HEK293 (cell line): ENCODE results near the gene IL24.

Experiments
- CTCF ChIA-PET: fragments of 350-600 bp; formaldehyde crosslinking; extraction: SDS; loops from one replicate; lab custom pipeline; 2021; ENCODE audit warnings: antibody characterized with exemption; lab: Yijun Ruan, JAX
- POLR2A ChIA-PET: fragments of 300-600 bp; formaldehyde crosslinking; extraction: SDS; loops from one replicate; lab custom pipeline; 2020; ENCODE audit warnings: antibody characterized with exemption, inconsistent platforms; lab: Yijun Ruan, JAX
- H3K27ac ChIP-seq: fragments of 200-500 bp; sonication (Bioruptor generic); 2 replicates; pipeline ENCODE4 v1.5.1; 2014; ENCODE audit warnings: low read depth, low read length, control low read depth, inconsistent platforms; ENCODE audit errors: extremely low read depth
- H3K36me3 ChIP-seq, 2 experiments: fragments of 200-500 bp in 1 of 2; sonication (Bioruptor generic) in 1 of 2; 1 replicate in 1 of 2; 2 replicates in 1 of 2; pipeline ENCODE4 v1.5.1; 2014 to 2017; ENCODE audit warnings: inconsistent platforms in 2 of 2, low read length in 2 of 2; ENCODE audit not compliant: control insufficient read depth in 2 of 2, insufficient read depth in 1 of 2
- H3K4me1 ChIP-seq: fragments of 200-500 bp; sonication (Bioruptor generic); 2 replicates; pipeline ENCODE4 v1.5.1; 2014; ENCODE audit warnings: mild to moderate bottlenecking, low read length, inconsistent platforms; ENCODE audit not compliant: control insufficient read depth, insufficient read depth
- H3K4me3 ChIP-seq: 2 replicates; pipeline ENCODE4 v1.5.1; 2011; ENCODE audit warnings: low read depth, mild to moderate bottlenecking, control low read depth, low read length, moderate library complexity
- H3K9me3 ChIP-seq: fragments of 200-500 bp; sonication (Bioruptor generic); 2 replicates; pipeline ENCODE4 v1.5.1; 2014; ENCODE audit warnings: low read depth, low read length, inconsistent platforms; ENCODE audit not compliant: control insufficient read depth, insufficient read depth
- EGR2 ChIP-seq: fragments of 450-650 bp; formaldehyde crosslinking; IDR thresholded peaks from 2 replicates; pipeline ENCODE4 v1.5.1; 2016; ENCODE audit warnings: low read depth, missing biosample characterization, missing genetic modification characterization
- OVOL3 ChIP-seq: fragments of 450-650 bp; formaldehyde crosslinking; IDR thresholded peaks from 2 replicates; pipeline ENCODE4 v1.5.1; 2016; ENCODE audit warnings: missing biosample characterization, missing genetic modification characterization
- RBAK ChIP-seq: fragments of 450-650 bp; formaldehyde crosslinking; IDR thresholded peaks from 2 replicates; pipeline ENCODE4 v1.5.1; 2016; ENCODE audit warnings: missing biosample characterization, missing genetic modification characterization
- ZNF169 ChIP-seq: fragments of 450-650 bp; formaldehyde crosslinking; IDR thresholded peaks from 2 replicates; pipeline ENCODE4 v1.5.1; 2016; ENCODE audit warnings: missing biosample characterization, missing genetic modification characterization
- ZNF214 ChIP-seq: fragments of 450-650 bp; formaldehyde crosslinking; IDR thresholded peaks from 2 replicates; pipeline ENCODE4 v1.5.1; 2017; ENCODE audit warnings: missing biosample characterization, mild to moderate bottlenecking, missing genetic modification characterization, borderline replicate concordance
- ZNF366 ChIP-seq: fragments of 450-650 bp; formaldehyde crosslinking; conservative IDR thresholded peaks from 2 replicates; pipeline ENCODE4 v1.5.1; 2016; ENCODE audit warnings: missing biosample characterization, missing genetic modification characterization
- ZNF48 ChIP-seq: fragments of 450-650 bp; formaldehyde crosslinking; IDR thresholded peaks from 2 replicates; pipeline ENCODE4 v1.5.1; 2016; ENCODE audit warnings: missing biosample characterization, missing genetic modification characterization
- ZNF558 ChIP-seq: fragments of 450-650 bp; formaldehyde crosslinking; IDR thresholded peaks from 2 replicates; pipeline ENCODE4 v1.5.1; 2016; ENCODE audit warnings: missing biosample characterization, missing genetic modification characterization
- ZNF561 ChIP-seq: fragments of 450-650 bp; IDR thresholded peaks from 2 replicates; pipeline ENCODE4 v1.5.1; 2018; ENCODE audit warnings: missing biosample characterization, missing genetic modification characterization, borderline replicate concordance
- ZNF571 ChIP-seq: fragments of 450-650 bp; formaldehyde crosslinking; IDR thresholded peaks from 2 replicates; pipeline ENCODE4 v1.5.0; 2017; ENCODE audit warnings: missing biosample characterization, missing genetic modification characterization
- ZNF621 ChIP-seq: fragments of 450-650 bp; formaldehyde crosslinking; IDR thresholded peaks from 2 replicates; pipeline ENCODE4 v1.5.1; 2017; ENCODE audit warnings: missing biosample characterization, missing genetic modification characterization
- TF ChIP-seq, protein P1 (sequence below): fragments of 450-650 bp; formaldehyde crosslinking; IDR thresholded peaks from 2 replicates; pipeline ENCODE4 v1.5.1; 2016; ENCODE audit warnings: missing biosample characterization, missing genetic modification characterization
- TF ChIP-seq, protein P2 (sequence below): sonication (generic); formaldehyde crosslinking; IDR thresholded peaks from 2 replicates; pipeline ENCODE4 v1.8.1; 2022; ENCODE audit warnings: mild to moderate bottlenecking, moderate library complexity, missing genetic modification reagents
- TF ChIP-seq, protein P3 (sequence below): fragments of 450-650 bp; formaldehyde crosslinking; IDR thresholded peaks from 2 replicates; pipeline ENCODE4 v1.5.1; 2016; ENCODE audit warnings: missing biosample characterization, missing genetic modification characterization
- TF ChIP-seq, protein P4 (sequence below): fragments of 450-650 bp; formaldehyde crosslinking; IDR thresholded peaks from 2 replicates; pipeline ENCODE4 v1.5.1; 2016; ENCODE audit warnings: missing biosample characterization, missing genetic modification characterization
- TF ChIP-seq, protein P5 (sequence below): fragments of 450-650 bp; formaldehyde crosslinking; IDR thresholded peaks from 2 replicates; pipeline ENCODE4 v1.5.1; 2017; ENCODE audit warnings: missing biosample characterization, missing genetic modification characterization
- TF ChIP-seq, protein P6 (sequence below): fragments of 450-650 bp; formaldehyde crosslinking; IDR thresholded peaks from 2 replicates; pipeline ENCODE4 v1.5.1; 2016; ENCODE audit warnings: missing biosample characterization, missing genetic modification characterization
- TF ChIP-seq, protein P7 (sequence below): fragments of 450-650 bp; formaldehyde crosslinking; conservative IDR thresholded peaks from 2 replicates; pipeline ENCODE4 v1.5.1; 2016; ENCODE audit warnings: low read depth, missing biosample characterization, missing genetic modification characterization

Gene IL24

DNA sequence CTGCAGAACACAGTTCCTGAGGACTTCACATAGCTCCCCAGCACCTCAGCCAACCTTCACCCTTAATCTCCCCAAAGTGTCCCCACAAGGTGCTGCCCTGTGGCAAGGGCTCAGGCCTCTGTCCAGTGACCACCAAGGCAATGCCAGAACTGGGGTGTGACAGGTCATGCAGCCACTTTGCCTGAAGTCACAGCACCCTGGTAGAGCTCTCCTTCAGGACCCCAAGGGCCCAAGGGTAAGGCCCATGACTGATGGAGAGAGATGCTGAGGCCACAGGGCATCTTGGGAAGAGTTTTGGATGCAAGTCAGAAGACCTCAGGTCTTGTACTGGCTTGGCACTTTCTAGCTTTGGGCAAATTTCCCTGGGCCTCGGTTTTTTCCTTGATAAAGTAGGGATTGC, 25.3 kb downstream of the IL24 start:
- Histone ChIP-seq H3K4me3 (no peak overlapping the region), H3K27ac (no peak overlapping the region), H3K9me3 (no peaks in the 10 kb centered on the region), H3K36me3 (no peaks in the 10 kb centered on the region), H3K4me1 (no peaks in the 10 kb centered on the region)
- CTCF ChIA-PET, result interaction anchor here (0.7 to 2.4 kb wide), 5 partner anchors 10 to 259 kb away, joined by 3 to 13 read pairs (median 4); no protein-coding TSS in a partner anchor
- TF ChIP-seq ZNF169 (no peak), ZNF621 (no peak)
- POLR2A ChIA-PET, result no interaction called here

DNA sequence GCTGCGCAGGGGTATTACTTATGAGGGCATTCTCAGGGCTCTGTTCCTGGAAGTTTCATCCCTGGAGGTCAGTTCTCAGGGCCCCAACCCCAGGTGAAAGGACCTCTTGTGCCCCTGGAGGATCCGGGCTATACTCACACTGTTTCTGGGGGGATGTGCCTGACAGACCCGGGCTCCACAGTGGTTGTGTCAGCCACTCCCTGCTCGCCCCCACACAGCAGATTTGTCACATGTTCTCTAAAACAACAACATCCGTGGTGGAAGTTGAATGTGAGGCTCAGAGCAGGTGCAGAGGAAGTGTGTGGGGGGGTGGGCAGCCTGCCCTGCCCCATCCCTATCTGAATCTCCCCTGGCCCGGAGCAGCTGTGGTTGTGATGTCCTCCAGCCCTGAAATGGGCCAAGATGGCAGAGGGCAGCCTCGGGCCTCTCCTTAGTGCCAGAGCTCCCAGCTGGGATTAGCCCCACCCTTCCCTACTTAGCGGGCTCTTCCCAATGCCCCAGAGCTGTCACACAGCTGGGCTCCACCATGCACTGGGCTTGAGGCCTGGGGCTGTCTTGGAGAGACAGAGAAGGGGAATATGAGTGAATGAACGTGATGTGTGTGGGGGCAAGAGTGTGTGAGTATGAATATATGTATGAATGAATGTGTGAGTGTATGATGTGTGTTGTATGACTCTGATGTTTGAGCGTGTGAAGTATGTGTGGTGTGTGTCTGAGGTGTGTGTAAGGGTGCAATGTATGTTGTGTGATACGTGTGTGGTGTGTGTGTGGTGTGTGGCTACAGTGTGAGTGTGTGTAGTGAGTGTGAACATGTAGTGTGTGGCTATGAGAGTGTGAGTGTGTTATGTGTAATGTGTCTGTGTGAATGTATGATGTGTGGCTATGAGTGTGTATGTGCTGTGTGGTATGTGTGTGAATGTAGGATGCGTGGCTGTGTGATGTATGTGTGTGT, 26.0 kb downstream of the IL24 start:
- ChIA-PET CTCF (interaction anchor here (0.6 to 1.3 kb wide), 4 partner anchors 10 to 259 kb away, joined by 3 to 5 read pairs (median 4); no protein-coding TSS in a partner anchor), POLR2A (no interaction called here)
- H3K27ac ChIP-seq, result no peak overlapping the region
- no peak overlapping the region for H3K4me3 ChIP-seq
- H3K36me3 ChIP-seq, result no peaks in the 10 kb centered on the region
- H3K4me1 ChIP-seq, result no peaks in the 10 kb centered on the region
- H3K9me3 ChIP-seq, result no peaks in the 10 kb centered on the region
- TF ChIP-seq, protein P1, sequence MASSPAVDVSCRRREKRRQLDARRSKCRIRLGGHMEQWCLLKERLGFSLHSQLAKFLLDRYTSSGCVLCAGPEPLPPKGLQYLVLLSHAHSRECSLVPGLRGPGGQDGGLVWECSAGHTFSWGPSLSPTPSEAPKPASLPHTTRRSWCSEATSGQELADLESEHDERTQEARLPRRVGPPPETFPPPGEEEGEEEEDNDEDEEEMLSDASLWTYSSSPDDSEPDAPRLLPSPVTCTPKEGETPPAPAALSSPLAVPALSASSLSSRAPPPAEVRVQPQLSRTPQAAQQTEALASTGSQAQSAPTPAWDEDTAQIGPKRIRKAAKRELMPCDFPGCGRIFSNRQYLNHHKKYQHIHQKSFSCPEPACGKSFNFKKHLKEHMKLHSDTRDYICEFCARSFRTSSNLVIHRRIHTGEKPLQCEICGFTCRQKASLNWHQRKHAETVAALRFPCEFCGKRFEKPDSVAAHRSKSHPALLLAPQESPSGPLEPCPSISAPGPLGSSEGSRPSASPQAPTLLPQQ (tag by site-specific recombination), result no peak
- TF ChIP-seq RBAK (tag by site-specific recombination) (no peak), ZNF558 (tag by site-specific recombination) (no peak), EGR2 (tag by site-specific recombination) (peak; percentile 35; the same call in 1 of the 2 replicates), ZNF214 (tag by site-specific recombination) (no peak), ZNF366 (tag by site-specific recombination) (no peak), ZNF48 (tag by site-specific recombination) (no peak), ZNF561 (no peak), ZNF571 (tag by site-specific recombination) (peak; percentile 67; the same call in 1 of the 2 replicates), OVOL3 (no peak)
- TF ChIP-seq, protein P2, sequence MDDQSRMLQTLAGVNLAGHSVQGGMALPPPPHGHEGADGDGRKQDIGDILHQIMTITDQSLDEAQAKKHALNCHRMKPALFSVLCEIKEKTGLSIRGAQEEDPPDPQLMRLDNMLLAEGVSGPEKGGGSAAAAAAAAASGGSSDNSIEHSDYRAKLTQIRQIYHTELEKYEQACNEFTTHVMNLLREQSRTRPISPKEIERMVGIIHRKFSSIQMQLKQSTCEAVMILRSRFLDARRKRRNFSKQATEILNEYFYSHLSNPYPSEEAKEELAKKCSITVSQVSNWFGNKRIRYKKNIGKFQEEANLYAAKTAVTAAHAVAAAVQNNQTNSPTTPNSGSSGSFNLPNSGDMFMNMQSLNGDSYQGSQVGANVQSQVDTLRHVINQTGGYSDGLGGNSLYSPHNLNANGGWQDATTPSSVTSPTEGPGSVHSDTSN (CRISPR knock-in tag), result no peak
- TF ChIP-seq, protein P3, sequence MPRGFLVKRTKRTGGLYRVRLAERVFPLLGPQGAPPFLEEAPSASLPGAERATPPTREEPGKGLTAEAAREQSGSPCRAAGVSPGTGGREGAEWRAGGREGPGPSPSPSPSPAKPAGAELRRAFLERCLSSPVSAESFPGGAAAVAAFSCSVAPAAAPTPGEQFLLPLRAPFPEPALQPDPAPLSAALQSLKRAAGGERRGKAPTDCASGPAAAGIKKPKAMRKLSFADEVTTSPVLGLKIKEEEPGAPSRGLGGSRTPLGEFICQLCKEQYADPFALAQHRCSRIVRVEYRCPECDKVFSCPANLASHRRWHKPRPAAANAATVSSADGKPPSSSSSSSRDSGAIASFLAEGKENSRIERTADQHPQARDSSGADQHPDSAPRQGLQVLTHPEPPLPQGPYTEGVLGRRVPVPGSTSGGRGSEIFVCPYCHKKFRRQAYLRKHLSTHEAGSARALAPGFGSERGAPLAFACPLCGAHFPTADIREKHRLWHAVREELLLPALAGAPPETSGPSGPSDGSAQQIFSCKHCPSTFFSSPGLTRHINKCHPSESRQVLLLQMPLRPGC (tag by site-specific recombination), result no peak
- TF ChIP-seq, protein P4, sequence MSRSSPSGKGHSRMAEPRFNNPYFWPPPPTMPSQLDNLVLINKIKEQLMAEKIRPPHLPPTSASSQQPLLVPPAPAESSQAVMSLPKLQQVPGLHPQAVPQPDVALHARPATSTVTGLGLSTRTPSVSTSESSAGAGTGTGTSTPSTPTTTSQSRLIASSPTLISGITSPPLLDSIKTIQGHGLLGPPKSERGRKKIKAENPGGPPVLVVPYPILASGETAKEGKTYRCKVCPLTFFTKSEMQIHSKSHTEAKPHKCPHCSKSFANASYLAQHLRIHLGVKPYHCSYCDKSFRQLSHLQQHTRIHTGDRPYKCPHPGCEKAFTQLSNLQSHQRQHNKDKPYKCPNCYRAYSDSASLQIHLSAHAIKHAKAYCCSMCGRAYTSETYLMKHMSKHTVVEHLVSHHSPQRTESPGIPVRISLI, result no peak
- TF ChIP-seq, protein P5, sequence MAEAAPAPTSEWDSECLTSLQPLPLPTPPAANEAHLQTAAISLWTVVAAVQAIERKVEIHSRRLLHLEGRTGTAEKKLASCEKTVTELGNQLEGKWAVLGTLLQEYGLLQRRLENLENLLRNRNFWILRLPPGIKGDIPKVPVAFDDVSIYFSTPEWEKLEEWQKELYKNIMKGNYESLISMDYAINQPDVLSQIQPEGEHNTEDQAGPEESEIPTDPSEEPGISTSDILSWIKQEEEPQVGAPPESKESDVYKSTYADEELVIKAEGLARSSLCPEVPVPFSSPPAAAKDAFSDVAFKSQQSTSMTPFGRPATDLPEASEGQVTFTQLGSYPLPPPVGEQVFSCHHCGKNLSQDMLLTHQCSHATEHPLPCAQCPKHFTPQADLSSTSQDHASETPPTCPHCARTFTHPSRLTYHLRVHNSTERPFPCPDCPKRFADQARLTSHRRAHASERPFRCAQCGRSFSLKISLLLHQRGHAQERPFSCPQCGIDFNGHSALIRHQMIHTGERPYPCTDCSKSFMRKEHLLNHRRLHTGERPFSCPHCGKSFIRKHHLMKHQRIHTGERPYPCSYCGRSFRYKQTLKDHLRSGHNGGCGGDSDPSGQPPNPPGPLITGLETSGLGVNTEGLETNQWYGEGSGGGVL (tag by site-specific recombination), result peak; percentile 13; the same call in 1 of the 2 replicates
- TF ChIP-seq, protein P6, sequence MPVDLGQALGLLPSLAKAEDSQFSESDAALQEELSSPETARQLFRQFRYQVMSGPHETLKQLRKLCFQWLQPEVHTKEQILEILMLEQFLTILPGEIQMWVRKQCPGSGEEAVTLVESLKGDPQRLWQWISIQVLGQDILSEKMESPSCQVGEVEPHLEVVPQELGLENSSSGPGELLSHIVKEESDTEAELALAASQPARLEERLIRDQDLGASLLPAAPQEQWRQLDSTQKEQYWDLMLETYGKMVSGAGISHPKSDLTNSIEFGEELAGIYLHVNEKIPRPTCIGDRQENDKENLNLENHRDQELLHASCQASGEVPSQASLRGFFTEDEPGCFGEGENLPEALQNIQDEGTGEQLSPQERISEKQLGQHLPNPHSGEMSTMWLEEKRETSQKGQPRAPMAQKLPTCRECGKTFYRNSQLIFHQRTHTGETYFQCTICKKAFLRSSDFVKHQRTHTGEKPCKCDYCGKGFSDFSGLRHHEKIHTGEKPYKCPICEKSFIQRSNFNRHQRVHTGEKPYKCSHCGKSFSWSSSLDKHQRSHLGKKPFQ (tag by site-specific recombination), result peak; percentile 72; the same call in 1 of the 2 replicates
- TF ChIP-seq, protein P7, sequence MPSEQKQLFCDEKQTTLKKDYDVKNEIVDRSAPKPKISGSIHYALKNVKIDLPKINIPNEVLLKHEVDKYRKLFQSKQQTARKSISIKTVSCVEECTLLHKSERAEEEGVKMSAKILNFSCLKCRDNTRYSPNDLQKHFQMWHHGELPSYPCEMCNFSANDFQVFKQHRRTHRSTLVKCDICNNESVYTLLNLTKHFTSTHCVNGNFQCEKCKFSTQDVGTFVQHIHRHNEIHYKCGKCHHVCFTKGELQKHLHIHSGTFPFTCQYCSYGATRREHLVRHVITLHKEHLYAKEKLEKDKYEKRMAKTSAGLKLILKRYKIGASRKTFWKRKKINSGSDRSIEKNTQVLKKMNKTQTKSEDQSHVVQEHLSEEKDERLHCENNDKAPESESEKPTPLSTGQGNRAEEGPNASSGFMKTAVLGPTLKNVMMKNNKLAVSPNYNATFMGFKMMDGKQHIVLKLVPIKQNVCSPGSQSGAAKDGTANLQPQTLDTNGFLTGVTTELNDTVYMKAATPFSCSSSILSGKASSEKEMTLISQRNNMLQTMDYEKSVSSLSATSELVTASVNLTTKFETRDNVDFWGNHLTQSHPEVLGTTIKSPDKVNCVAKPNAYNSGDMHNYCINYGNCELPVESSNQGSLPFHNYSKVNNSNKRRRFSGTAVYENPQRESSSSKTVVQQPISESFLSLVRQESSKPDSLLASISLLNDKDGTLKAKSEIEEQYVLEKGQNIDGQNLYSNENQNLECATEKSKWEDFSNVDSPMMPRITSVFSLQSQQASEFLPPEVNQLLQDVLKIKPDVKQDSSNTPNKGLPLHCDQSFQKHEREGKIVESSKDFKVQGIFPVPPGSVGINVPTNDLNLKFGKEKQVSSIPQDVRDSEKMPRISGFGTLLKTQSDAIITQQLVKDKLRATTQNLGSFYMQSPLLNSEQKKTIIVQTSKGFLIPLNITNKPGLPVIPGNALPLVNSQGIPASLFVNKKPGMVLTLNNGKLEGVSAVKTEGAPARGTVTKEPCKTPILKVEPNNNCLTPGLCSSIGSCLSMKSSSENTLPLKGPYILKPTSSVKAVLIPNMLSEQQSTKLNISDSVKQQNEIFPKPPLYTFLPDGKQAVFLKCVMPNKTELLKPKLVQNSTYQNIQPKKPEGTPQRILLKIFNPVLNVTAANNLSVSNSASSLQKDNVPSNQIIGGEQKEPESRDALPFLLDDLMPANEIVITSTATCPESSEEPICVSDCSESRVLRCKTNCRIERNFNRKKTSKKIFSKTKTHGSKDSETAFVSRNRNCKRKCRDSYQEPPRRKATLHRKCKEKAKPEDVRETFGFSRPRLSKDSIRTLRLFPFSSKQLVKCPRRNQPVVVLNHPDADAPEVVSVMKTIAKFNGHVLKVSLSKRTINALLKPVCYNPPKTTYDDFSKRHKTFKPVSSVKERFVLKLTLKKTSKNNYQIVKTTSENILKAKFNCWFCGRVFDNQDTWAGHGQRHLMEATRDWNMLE (tag by site-specific recombination), result no peak
